Transverse colon (tissue), 3 donors: ENCODE data around the gene MTHFD1L.

Experiments used
- EP300 ChIP-seq: sonication (generic); formaldehyde crosslinking; IDR thresholded peaks from one replicate; pipeline ENCODE4 v1.6.1; 2017; ENCODE audit warnings: antibody characterized with exemption, low read depth
- POLR2A ChIP-seq: fragments of 450-650 bp; IDR thresholded peaks from one replicate; pipeline ENCODE4 v1.6.1; 2016; ENCODE audit warnings: antibody characterized with exemption, mild to moderate bottlenecking, moderate library complexity
- TF ChIP-seq, protein P1 (sequence below), 5 experiments: fragments of 200-600 bp in 3 of 5; fragments of 450-650 bp in 2 of 5; sonication (generic) in 3 of 5; IDR thresholded peaks; 1 replicate in 2 of 5; 2 replicates in 3 of 5; pipeline ENCODE4 v1.5.1; 2016 to 2017; ENCODE audit warnings: antibody characterized with exemption in 5 of 5, inconsistent platforms in 3 of 5, mild to moderate bottlenecking in 2 of 5, moderate library complexity in 1 of 5

DNA sequence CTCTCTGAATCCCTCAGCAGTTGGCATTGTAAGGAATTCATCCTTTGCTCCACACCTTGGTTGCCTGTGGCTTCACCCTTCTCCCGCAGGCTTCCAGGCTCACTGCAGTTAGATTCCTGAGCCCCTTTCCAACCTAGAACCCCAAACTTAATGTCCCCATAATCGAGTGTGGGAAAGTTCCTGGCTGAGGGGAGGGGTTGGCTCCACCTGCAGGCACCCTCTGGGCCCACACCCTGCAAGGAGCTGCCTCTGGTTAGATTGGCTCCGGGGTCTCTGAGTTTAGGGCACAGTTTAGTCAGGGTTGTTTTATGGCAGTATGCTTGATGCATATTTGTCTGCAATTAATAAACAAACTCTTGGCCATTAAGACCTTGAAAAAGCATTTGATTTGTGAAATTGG lies 63.4 kb downstream of the MTHFD1L start:
- TF ChIP-seq EP300 (no peak), POLR2A (no peak)
- TF ChIP-seq, protein P1, sequence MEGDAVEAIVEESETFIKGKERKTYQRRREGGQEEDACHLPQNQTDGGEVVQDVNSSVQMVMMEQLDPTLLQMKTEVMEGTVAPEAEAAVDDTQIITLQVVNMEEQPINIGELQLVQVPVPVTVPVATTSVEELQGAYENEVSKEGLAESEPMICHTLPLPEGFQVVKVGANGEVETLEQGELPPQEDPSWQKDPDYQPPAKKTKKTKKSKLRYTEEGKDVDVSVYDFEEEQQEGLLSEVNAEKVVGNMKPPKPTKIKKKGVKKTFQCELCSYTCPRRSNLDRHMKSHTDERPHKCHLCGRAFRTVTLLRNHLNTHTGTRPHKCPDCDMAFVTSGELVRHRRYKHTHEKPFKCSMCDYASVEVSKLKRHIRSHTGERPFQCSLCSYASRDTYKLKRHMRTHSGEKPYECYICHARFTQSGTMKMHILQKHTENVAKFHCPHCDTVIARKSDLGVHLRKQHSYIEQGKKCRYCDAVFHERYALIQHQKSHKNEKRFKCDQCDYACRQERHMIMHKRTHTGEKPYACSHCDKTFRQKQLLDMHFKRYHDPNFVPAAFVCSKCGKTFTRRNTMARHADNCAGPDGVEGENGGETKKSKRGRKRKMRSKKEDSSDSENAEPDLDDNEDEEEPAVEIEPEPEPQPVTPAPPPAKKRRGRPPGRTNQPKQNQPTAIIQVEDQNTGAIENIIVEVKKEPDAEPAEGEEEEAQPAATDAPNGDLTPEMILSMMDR (IDR thresholded peaks at IDR 0.05) = peak in 2 of 5 experiments; percentile 14 to 18
